A673 (cell line): ENCODE data around the gene ATF1.

Source experiments
- EZH2 ChIP-seq: fragments of 200-600 bp; sonication (generic); IDR thresholded peaks from 2 replicates; pipeline ENCODE4 v1.6.1; 2017; ENCODE audit warnings: borderline replicate concordance, low read depth, mild to moderate bottlenecking, mixed read lengths, antibody characterized with exemption, low read length; ENCODE audit not compliant: poor library complexity, severe bottlenecking
- TF ChIP-seq, protein P1 (sequence below): fragments of 300-800, 200-600 bp; sonication (generic); conservative IDR thresholded peaks from 2 replicates; pipeline ENCODE4 v1.5.1; 2017; ENCODE audit warnings: low read depth, mild to moderate bottlenecking, antibody characterized with exemption, low read length, moderate library complexity, mixed read lengths

DNA sequence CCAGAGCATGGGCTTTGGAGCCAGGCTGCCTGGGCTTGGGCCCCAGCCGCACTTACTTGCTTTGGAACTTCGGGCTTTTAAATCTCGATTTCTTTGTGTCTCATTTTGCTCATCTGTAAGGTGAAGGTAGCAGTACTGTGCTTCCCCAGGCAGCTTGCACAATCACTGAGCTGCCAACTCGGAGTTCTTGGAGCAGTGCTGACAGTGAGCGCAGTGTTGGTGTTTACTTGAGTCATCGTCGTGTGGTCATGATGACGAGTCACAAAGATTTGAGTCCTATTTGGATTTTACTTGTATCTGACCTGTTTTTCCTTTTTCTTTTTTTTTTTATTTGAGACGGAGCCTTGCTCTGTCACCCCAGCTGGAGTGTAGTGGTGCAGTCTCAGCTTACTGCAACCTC, 31.3 kb upstream of the ATF1 start:
- TF ChIP-seq, protein P1, sequence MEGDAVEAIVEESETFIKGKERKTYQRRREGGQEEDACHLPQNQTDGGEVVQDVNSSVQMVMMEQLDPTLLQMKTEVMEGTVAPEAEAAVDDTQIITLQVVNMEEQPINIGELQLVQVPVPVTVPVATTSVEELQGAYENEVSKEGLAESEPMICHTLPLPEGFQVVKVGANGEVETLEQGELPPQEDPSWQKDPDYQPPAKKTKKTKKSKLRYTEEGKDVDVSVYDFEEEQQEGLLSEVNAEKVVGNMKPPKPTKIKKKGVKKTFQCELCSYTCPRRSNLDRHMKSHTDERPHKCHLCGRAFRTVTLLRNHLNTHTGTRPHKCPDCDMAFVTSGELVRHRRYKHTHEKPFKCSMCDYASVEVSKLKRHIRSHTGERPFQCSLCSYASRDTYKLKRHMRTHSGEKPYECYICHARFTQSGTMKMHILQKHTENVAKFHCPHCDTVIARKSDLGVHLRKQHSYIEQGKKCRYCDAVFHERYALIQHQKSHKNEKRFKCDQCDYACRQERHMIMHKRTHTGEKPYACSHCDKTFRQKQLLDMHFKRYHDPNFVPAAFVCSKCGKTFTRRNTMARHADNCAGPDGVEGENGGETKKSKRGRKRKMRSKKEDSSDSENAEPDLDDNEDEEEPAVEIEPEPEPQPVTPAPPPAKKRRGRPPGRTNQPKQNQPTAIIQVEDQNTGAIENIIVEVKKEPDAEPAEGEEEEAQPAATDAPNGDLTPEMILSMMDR = no peak
- TF ChIP-seq EZH2 = no peak
